Glutamatergic neuron (in vitro differentiated cells): ENCODE results near the gene SLC19A3. TPM values are rescaled to one million over a fixed set of nuclear protein-coding genes. Genes with fewer than 3 reads are reported as not detected.
"Not testable (repeated sequence)": the region's sequence is repeated elsewhere in the genome, so short reads cannot be mapped to it uniquely, and the experiment has no call there.

ENCODE experiments used
- DNase-seq: peaks from one replicate; pipeline ENCODE4 v3.0.0; 2022
- H3K27ac Mint-ChIP-seq: one replicate; pipeline ENCODE4 v1.8.0; 2020; ENCODE audit warnings: mild to moderate bottlenecking, mixed read lengths, inconsistent platforms; ENCODE audit not compliant: unreplicated experiment
- H3K27me3 Mint-ChIP-seq: one replicate; pipeline ENCODE4 v1.8.0; 2020; ENCODE audit warnings: mild to moderate bottlenecking, moderate library complexity, mixed read lengths, inconsistent platforms; ENCODE audit not compliant: unreplicated experiment
- H3K36me3 Mint-ChIP-seq: one replicate; pipeline ENCODE4 v1.8.0; 2020; ENCODE audit warnings: mild to moderate bottlenecking, mixed read lengths, inconsistent platforms; ENCODE audit not compliant: unreplicated experiment
- H3K4me1 Mint-ChIP-seq: one replicate; pipeline ENCODE4 v1.8.0; 2020; ENCODE audit warnings: mild to moderate bottlenecking, low read depth, mixed read lengths, inconsistent platforms; ENCODE audit not compliant: unreplicated experiment
- H3K4me3 Mint-ChIP-seq: one replicate; pipeline ENCODE4 v1.8.0; 2020; ENCODE audit warnings: mild to moderate bottlenecking, mixed read lengths, inconsistent platforms; ENCODE audit not compliant: unreplicated experiment
- H3K9me3 Mint-ChIP-seq: one replicate; pipeline ENCODE4 v1.8.0; 2020; ENCODE audit warnings: mild to moderate bottlenecking, moderate library complexity, mixed read lengths, inconsistent platforms; ENCODE audit not compliant: unreplicated experiment
- CTCF ChIP-seq: fragments of 200-600 bp; sonication (generic); IDR thresholded peaks from one replicate; pipeline ENCODE4 v1.5.0; 2021; ENCODE audit not compliant: partially characterized antibody, unreplicated experiment
- total RNA-seq: library from RNA; stranded (reverse); fragmentation: NEBNext Ultra II Directional; extraction: Animal tissue kit (Norgen Biotek cat#: 25700); gene quantifications from one replicate; pipeline ENCODE4 v1.2.1, GENCODE V29; 2021; ENCODE audit not compliant: unreplicated experiment

Gene SLC19A3
- total RNA-seq, 1 donor from 2014 or later: 1.7 TPM

DNA sequence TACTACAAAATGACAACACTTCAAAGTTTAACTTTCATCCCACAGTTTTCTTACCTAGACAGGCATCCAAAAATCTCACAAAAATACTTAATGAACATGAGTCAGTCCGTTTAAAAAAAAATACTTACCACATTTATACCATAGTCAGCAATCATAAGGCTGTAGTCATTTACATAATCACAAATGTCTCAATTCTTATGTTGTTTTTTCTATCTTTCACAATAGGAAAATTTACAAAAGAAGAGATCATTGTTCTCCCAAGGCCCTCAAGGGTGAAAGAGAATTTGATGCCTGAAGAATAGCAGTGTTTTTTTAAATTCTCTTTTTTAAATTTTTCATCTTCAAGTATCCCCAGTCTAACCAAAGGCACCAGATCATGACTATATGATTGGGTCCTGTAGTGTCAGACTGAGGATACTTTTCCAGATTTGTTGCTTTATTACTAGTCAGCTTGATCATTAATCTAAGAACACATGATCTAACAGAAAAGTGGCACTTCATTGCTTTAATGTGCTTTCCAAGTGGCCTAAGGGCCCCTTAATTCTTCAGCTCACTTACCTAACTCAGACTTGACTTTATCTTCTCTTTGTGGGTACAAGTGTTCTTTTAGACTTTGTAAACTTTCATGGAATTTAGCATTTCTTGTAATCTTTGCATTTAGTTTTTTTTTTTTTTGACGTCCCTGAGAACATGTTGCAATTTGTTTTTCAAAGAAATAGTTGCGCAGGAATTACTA, 46.5 kb downstream of the SLC19A3 start:
- Mint-ChIP-seq H3K4me3 (no peak overlapping the region), H3K27ac (no peak overlapping the region), H3K9me3 (peaks cover 1% of the 10 kb centered on the region), H3K36me3 (no peaks in the 10 kb centered on the region), H3K4me1 (peaks cover 3% of the 10 kb centered on the region), H3K27me3 (no peaks in the 10 kb centered on the region)
- no peak for DNase-seq
- TF ChIP-seq CTCF: no peak

GRCh38 chr2:227666631-227667170, 51.1 kb downstream of the SLC19A3 start, which contains the start of gene SCYGR5:
Gene SCYGR5 (plus strand): TSS chr2:227666804. CDS start chr2:227666804, 0 bp downstream.
- H3K27me3 Mint-ChIP-seq, H3K27ac Mint-ChIP-seq, H3K36me3 Mint-ChIP-seq, H3K9me3 Mint-ChIP-seq, DNase-seq, H3K4me3 Mint-ChIP-seq, H3K4me1 Mint-ChIP-seq: not testable (repeated sequence)

DNA sequence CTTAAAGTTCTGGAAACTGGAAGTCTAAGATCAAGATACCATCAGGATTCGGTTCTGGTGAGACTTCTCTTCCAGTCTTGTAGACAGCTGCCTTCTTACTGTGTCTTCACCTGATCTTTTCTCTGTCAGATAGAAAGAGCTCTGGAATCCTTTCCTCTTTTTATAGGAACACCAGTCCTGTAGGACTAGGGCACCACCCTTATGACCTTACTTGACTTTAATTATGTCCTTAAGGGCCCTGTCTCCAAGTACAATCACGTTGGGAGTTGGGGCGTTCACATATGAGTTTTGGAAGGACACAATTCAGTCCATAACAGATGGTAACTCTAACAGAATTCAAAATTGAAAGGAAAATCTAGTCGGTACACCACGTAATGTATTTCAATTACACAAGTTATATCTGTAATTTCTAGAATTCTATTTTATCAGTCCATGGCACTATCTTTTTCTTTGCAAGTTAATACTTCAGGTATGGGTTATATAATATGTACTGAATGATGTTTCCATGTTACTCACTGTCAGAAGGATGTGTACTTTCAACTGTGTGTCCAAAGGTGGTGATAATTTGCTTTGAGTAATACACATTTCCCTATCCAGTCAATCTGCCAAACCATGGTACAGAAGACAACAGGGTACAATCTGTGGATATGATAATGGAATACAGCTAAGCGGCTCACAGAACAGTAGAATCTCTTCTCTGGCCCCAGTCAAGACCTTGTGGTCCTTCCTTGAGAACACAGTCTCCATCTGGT, 52.5 kb downstream of the SLC19A3 start:
- no peak for TF ChIP-seq CTCF
- no peak overlapping the region for H3K27ac Mint-ChIP-seq
- peaks cover 5% of the 10 kb centered on the region for H3K4me1 Mint-ChIP-seq
- no peak overlapping the region for H3K4me3 Mint-ChIP-seq
- no peak for DNase-seq
- no peaks in the 10 kb centered on the region for H3K36me3 Mint-ChIP-seq
- peaks cover 1% of the 10 kb centered on the region for H3K9me3 Mint-ChIP-seq
- no peaks in the 10 kb centered on the region for H3K27me3 Mint-ChIP-seq

DNA sequence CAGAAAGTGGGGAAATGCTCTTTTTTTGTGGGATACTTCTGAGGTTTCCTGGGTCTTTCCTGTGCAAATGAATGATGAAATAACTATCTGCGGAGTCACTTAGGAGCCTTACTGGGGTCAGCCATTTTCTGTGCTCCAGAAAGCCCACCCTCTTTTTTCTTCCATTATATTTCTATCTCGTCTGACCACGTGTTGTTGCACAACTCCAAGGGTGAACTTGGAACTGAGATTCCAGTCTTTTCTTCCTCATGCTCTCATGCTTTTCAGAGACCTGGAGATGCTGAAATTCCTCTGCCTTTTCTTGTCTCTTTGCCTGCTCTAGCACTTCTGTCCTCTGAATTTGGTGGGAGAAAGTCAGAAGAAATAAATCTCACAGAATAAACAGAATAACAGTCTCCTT, 56.0 kb downstream of the SLC19A3 start:
- no peak for TF ChIP-seq CTCF

GRCh38 chr2:227661025-227661649, 56.7 kb downstream of the SLC19A3 start:
- TF ChIP-seq CTCF: no peak
- Mint-ChIP-seq H3K27ac (no peak overlapping the region), H3K4me3 (no peak overlapping the region), H3K36me3 (no peaks in the 10 kb centered on the region), H3K27me3 (no peaks in the 10 kb centered on the region), H3K9me3 (no peaks in the 10 kb centered on the region), H3K4me1 (peaks cover 2% of the 10 kb centered on the region)
- no peak for DNase-seq

More for the DNA sequence above, 56.0 kb downstream of the SLC19A3 start:
- Mint-ChIP-seq H3K4me3 (no peak overlapping the region), H3K9me3 (no peaks in the 10 kb centered on the region), H3K4me1 (peaks cover 2% of the 10 kb centered on the region), H3K27me3 (no peaks in the 10 kb centered on the region), H3K27ac (no peak overlapping the region), H3K36me3 (no peaks in the 10 kb centered on the region)
- no peak for DNase-seq
